ENCODE results near the gene EIF2AK3. TPM values are rescaled to one million over a fixed set of nuclear protein-coding genes. Genes with fewer than 3 reads are reported as not detected.

EIF2AK3 gene
- polyA plus RNA-seq, 1 donor from 2014 or later, result 23.2 TPM

DNA sequence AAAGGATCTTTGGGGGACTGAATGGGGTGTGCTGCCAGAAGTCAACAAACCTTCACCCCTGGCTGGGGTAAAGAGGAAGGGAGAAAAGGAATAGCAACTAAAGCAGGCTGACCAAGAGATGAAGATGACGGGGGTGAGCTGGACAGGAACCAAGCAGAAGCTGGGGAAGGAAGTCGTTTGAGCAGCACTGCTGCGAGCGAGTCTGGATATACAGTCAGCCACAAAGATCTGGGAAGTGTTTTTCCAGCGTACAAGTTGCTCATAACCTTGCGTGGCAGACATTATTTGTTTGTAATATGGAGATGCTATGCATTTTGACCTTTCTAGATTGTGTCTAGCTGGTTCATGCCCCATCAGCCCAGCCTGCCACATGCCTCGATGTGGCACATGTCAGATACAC is 71.2 kb downstream of the EIF2AK3 start:
- no peak overlapping the region for H3K9ac ChIP-seq (ENCODE audit: low read length)
- TF ChIP-seq EP300 (conservative IDR thresholded peaks at IDR 0.05; ENCODE audit: poor library complexity, severe bottlenecking) (no peak), REST (IDR thresholded peaks at IDR 0.05; ENCODE audit: borderline replicate concordance) (no peak), POLR2AphosphoS5 (IDR thresholded peaks at IDR 0.05) (no peak), RAD21 (conservative IDR thresholded peaks at IDR 0.05) (no peak), MXI1 (conservative IDR thresholded peaks at IDR 0.05; ENCODE audit: poor library complexity, severe bottlenecking) (no peak), SMC3 (conservative IDR thresholded peaks at IDR 0.05; ENCODE audit: poor library complexity) (no peak), EZH2 (IDR thresholded peaks at IDR 0.05; ENCODE audit: borderline replicate concordance, insufficient read depth, low read length, poor library complexity, severe bottlenecking) (no peak), TAF1 (IDR thresholded peaks at IDR 0.05; ENCODE audit: low read depth) (no peak)
- TF ChIP-seq, protein P1, sequence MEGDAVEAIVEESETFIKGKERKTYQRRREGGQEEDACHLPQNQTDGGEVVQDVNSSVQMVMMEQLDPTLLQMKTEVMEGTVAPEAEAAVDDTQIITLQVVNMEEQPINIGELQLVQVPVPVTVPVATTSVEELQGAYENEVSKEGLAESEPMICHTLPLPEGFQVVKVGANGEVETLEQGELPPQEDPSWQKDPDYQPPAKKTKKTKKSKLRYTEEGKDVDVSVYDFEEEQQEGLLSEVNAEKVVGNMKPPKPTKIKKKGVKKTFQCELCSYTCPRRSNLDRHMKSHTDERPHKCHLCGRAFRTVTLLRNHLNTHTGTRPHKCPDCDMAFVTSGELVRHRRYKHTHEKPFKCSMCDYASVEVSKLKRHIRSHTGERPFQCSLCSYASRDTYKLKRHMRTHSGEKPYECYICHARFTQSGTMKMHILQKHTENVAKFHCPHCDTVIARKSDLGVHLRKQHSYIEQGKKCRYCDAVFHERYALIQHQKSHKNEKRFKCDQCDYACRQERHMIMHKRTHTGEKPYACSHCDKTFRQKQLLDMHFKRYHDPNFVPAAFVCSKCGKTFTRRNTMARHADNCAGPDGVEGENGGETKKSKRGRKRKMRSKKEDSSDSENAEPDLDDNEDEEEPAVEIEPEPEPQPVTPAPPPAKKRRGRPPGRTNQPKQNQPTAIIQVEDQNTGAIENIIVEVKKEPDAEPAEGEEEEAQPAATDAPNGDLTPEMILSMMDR (IDR thresholded peaks at IDR 0.05; ENCODE audit: poor library complexity, severe bottlenecking), result no peak
- no peaks in the 10 kb centered on the region for H3K9me2 ChIP-seq (ENCODE audit: insufficient read depth, low read length)
- no peaks in the 10 kb centered on the region for H3F3A ChIP-seq (ENCODE audit: insufficient read depth, low read length, poor library complexity, severe bottlenecking)
- H3K4me2 ChIP-seq (ENCODE audit: low read length), result no peak overlapping the region
- no peak overlapping the region for H2AFZ ChIP-seq (ENCODE audit: low read depth, low read length)
- no peak overlapping the region for H3K4me3 ChIP-seq (ENCODE audit: low read length)
- no peaks in the 10 kb centered on the region for H4K20me1 ChIP-seq (ENCODE audit: insufficient read depth)
- H3K27ac ChIP-seq (ENCODE audit: low read length), result no peak overlapping the region
- no peaks in the 10 kb centered on the region for H3K36me3 ChIP-seq (ENCODE audit: insufficient read depth, low read length)
- H3K9me3 ChIP-seq (ENCODE audit: low read length), result no peaks in the 10 kb centered on the region
- H3K27me3 ChIP-seq (ENCODE audit: insufficient read depth, low read depth, low read length), result no peaks in the 10 kb centered on the region
- H3K79me2 ChIP-seq (replicated peaks; ENCODE audit: insufficient read depth, low read length), result no peaks in the 10 kb centered on the region

DNA sequence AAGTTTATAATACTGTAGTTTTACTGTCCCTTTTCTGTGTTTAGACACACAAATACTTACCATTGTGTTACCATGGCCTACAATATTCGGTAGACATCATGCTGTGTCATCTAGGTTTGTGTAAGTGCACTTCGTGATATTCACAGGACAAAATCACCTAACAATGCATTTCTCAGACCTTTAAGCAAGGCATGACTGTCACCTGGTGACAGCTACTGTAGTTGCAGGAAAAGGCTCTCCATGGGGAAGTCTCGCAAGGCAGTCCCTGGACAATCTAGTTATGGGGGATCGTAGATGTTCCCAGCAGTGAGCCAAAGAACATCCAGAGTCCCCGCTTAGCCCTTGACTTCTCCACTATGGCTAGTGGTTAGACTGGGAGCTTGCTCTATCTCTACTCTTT is 73.1 kb downstream of the EIF2AK3 start:
- H3K9me2 ChIP-seq (ENCODE audit: insufficient read depth, low read length), result no peaks in the 10 kb centered on the region
- no peaks in the 10 kb centered on the region for H3K9me3 ChIP-seq (ENCODE audit: low read length)
- H3K27me3 ChIP-seq (ENCODE audit: insufficient read depth, low read depth, low read length), result peaks cover 5% of the 10 kb centered on the region
- H3K36me3 ChIP-seq (ENCODE audit: insufficient read depth, low read length), result no peaks in the 10 kb centered on the region
- H2AFZ ChIP-seq (ENCODE audit: low read depth, low read length), result no peak overlapping the region
- H3K79me2 ChIP-seq (replicated peaks; ENCODE audit: insufficient read depth, low read length), result no peaks in the 10 kb centered on the region
- no peaks in the 10 kb centered on the region for H3F3A ChIP-seq (ENCODE audit: insufficient read depth, low read length, poor library complexity, severe bottlenecking)
- no peak overlapping the region for H3K4me3 ChIP-seq (ENCODE audit: low read length)
- no peak overlapping the region for H3K9ac ChIP-seq (ENCODE audit: low read length)
- H4K20me1 ChIP-seq (ENCODE audit: insufficient read depth), result no peaks in the 10 kb centered on the region
- H3K27ac ChIP-seq (ENCODE audit: low read length), result no peak overlapping the region
- TF ChIP-seq REST (IDR thresholded peaks at IDR 0.05; ENCODE audit: borderline replicate concordance) (no peak), MXI1 (conservative IDR thresholded peaks at IDR 0.05; ENCODE audit: poor library complexity, severe bottlenecking) (no peak), RAD21 (conservative IDR thresholded peaks at IDR 0.05) (peak; percentile 67), POLR2AphosphoS5 (IDR thresholded peaks at IDR 0.05) (no peak), SMC3 (conservative IDR thresholded peaks at IDR 0.05; ENCODE audit: poor library complexity) (peak; percentile 62)
- TF ChIP-seq, protein P1 (IDR thresholded peaks at IDR 0.05; ENCODE audit: poor library complexity, severe bottlenecking), result peak; percentile 61
- no peak overlapping the region for H3K4me2 ChIP-seq (ENCODE audit: low read length)

Data from neural cell (in vitro differentiated cells).